Measurements from ENCODE around the gene TMEM233.

- TF ChIP-seq EP300 (IDR thresholded peaks at IDR 0.05), result no peak
- TF ChIP-seq POLR2A (IDR thresholded peaks at IDR 0.05), result no peak
- no peak for TF ChIP-seq CTCF (IDR thresholded peaks at IDR 0.05)
- TF ChIP-seq POLR2AphosphoS5 (IDR thresholded peaks at IDR 0.05), result no peak
Observed at GRCh38 chr12:119620490-119620889, 26.9 kb downstream of the TMEM233 start.

Data from suprapubic skin (tissue), 4 donors.